Measurements from ENCODE around the gene ARRDC2. TPM values are rescaled to one million over a fixed set of nuclear protein-coding genes. Genes with fewer than 3 reads are reported as not detected.

The ARRDC2 gene
- polyA plus RNA-seq, 4 donors = 4.9 to 6.0 (median 5.3) TPM

- DNase-seq (ENCODE audit: low read depth in 4 of 4, low spot score in 2 of 4) = no peak
These were observed 43.9 kb downstream of the ARRDC2 start for GRCh38 chr19:18051887-18052286.

GRCh38 chr19:18053576-18054219 is 45.7 kb downstream of the ARRDC2 start:
- no peak for DNase-seq (ENCODE audit: low read depth in 4 of 4, low spot score in 2 of 4)

- DNase-seq (ENCODE audit: low read depth in 4 of 4, low spot score in 2 of 4) = no peak
These were observed 48.0 kb downstream of the ARRDC2 start for GRCh38 chr19:18055967-18056366.

- no peak for DNase-seq (ENCODE audit: low read depth in 4 of 4, low spot score in 2 of 4)
These were observed 49.6 kb downstream of the ARRDC2 start for GRCh38 chr19:18057557-18057956.

GRCh38 chr19:18058208-18059009 is 50.4 kb downstream of the ARRDC2 start:
- DNase-seq (ENCODE audit: low read depth in 4 of 4, low spot score in 2 of 4) = peak; percentile 53 to 75 (median 66)

- DNase-seq (ENCODE audit: low read depth in 4 of 4, low spot score in 2 of 4) = no peak
These were observed 51.3 kb downstream of the ARRDC2 start for GRCh38 chr19:18059297-18059696.

GRCh38 chr19:18059902-18060301 is 51.9 kb downstream of the ARRDC2 start:
- DNase-seq (ENCODE audit: low read depth in 4 of 4, low spot score in 2 of 4) = no peak

GRCh38 chr19:18060472-18060871 is 52.5 kb downstream of the ARRDC2 start:
- DNase-seq (ENCODE audit: low read depth in 4 of 4, low spot score in 2 of 4) = no peak

GRCh38 chr19:18062028-18062427 is 54.1 kb downstream of the ARRDC2 start:
- DNase-seq (ENCODE audit: low read depth in 4 of 4, low spot score in 2 of 4) = no peak

- no peak for DNase-seq (ENCODE audit: low read depth in 4 of 4, low spot score in 2 of 4)
These were observed 55.5 kb downstream of the ARRDC2 start for GRCh38 chr19:18063463-18063862.

Other genes starting within 250 kb of the ARRDC2 start
- 10 to 100 TPM in 2 of 4 donors, 1 to 10 TPM in 2; 5.1 to 12.0 (median 8.0) TPM for gene B3GNT3, start 213.0 kb upstream of the ARRDC2 start, polyA plus RNA-seq (ENCODE audit: insufficient read length in 4 of 4)
- under 1 TPM; 0.19 to 0.55 (median 0.38) TPM for gene INSL3, start 186.7 kb upstream of the ARRDC2 start, polyA plus RNA-seq (ENCODE audit: insufficient read length in 4 of 4)
- gene JAK3, start 160.2 kb upstream of the ARRDC2 start, polyA plus RNA-seq (ENCODE audit: insufficient read length in 4 of 4) = 1 to 10 TPM; 2.2 to 4.9 (median 3.6) TPM
- gene RPL18A, start 148.3 kb upstream of the ARRDC2 start, polyA plus RNA-seq (ENCODE audit: insufficient read length in 4 of 4) = 1,000 to 10,000 TPM in 2 of 4 donors, 100 to 1,000 TPM in 2; 867 to 1,395 (median 1,135) TPM
- gene SLC5A5, start 136.2 kb upstream of the ARRDC2 start, polyA plus RNA-seq (ENCODE audit: insufficient read length in 4 of 4) = under 1 TPM in 3 of 4 donors, not detected in 1; 0.04 to 0.14 (median 0.04) TPM
- gene CCDC124, start 75.2 kb upstream of the ARRDC2 start, polyA plus RNA-seq (ENCODE audit: insufficient read length in 4 of 4) = 100 to 1,000 TPM in 1 of 4 donors, 10 to 100 TPM in 3; 51.9 to 100 (median 78.3) TPM
- 1 to 10 TPM; 5.6 to 8.4 (median 7.0) TPM for gene KCNN1, start 41.1 kb upstream of the ARRDC2 start, polyA plus RNA-seq (ENCODE audit: insufficient read length in 4 of 4)
- under 1 TPM; 0.18 to 0.42 (median 0.31) TPM for gene IL12RB1, start 78.8 kb downstream of the ARRDC2 start, polyA plus RNA-seq (ENCODE audit: insufficient read length in 4 of 4)
- 1 to 10 TPM; 3.5 to 9.6 (median 6.3) TPM for gene MAST3, start 89.6 kb downstream of the ARRDC2 start, polyA plus RNA-seq (ENCODE audit: insufficient read length in 4 of 4)
- gene PIK3R2, start 145.0 kb downstream of the ARRDC2 start, polyA plus RNA-seq (ENCODE audit: insufficient read length in 4 of 4) = 10 to 100 TPM; 27.8 to 39.6 (median 34.3) TPM
- 10 to 100 TPM; 12.4 to 22.4 (median 15.3) TPM for gene IFI30, start 165.6 kb downstream of the ARRDC2 start, polyA plus RNA-seq (ENCODE audit: insufficient read length in 4 of 4)
- gene MPV17L2, start 185.0 kb downstream of the ARRDC2 start, polyA plus RNA-seq (ENCODE audit: insufficient read length in 4 of 4) = 10 to 100 TPM in 2 of 4 donors, 1 to 10 TPM in 2; 8.1 to 12.1 (median 10.6) TPM
- gene RAB3A, start 195.9 kb downstream of the ARRDC2 start, polyA plus RNA-seq (ENCODE audit: insufficient read length in 4 of 4) = 1 to 10 TPM; 4.6 to 5.8 (median 5.3) TPM
- gene PDE4C, start 218.3 kb downstream of the ARRDC2 start, polyA plus RNA-seq (ENCODE audit: insufficient read length in 4 of 4) = 1 to 10 TPM; 1.1 to 2.1 (median 1.4) TPM

Measured in left renal cortex interstitium (tissue), 4 donors.